BJ (cell line): ENCODE results near the gene TMCC3. TPM values are rescaled to one million over a fixed set of nuclear protein-coding genes. Genes with fewer than 3 reads are reported as not detected.

Source experiments
- CTCF ChIA-PET: fragments of 350-600 bp; formaldehyde crosslinking; extraction: SDS; loops from one replicate; lab custom pipeline; 2021; ENCODE audit warnings: antibody characterized with exemption, inconsistent platforms; lab: Yijun Ruan, JAX
- POLR2A ChIA-PET: fragments of 300-600 bp; sonication (Branson Sonifier 250); formaldehyde crosslinking; extraction: SDS; loops from one replicate; lab custom pipeline; 2021; ENCODE audit warnings: antibody characterized with exemption; lab: Charles Lee
- DNase-seq: peaks from one replicate; pipeline ENCODE4 v3.0.0-alpha.2; 2011; ENCODE audit warnings: low read depth
- H3K27me3 ChIP-seq: 2 replicates; pipeline ENCODE4 v1.6.0; 2011; ENCODE audit warnings: low read length; ENCODE audit not compliant: control insufficient read depth, insufficient read depth
- H3K36me3 ChIP-seq: 2 replicates; pipeline ENCODE4 v1.5.1; 2011; ENCODE audit warnings: low read length; ENCODE audit not compliant: control insufficient read depth, insufficient read depth
- H3K4me3 ChIP-seq: 2 replicates; pipeline ENCODE4 v1.5.1; 2011; ENCODE audit warnings: low read depth, mild to moderate bottlenecking, control low read depth, low read length
- CTCF ChIP-seq: IDR thresholded peaks from 2 replicates; pipeline ENCODE4 v1.5.1; 2011; ENCODE audit warnings: low read depth, mild to moderate bottlenecking, control low read depth, inconsistent platforms, low read length, moderate library complexity; ENCODE audit not compliant: insufficient read depth
- polyA plus RNA-seq: library from polyadenylated mRNA; depleted of rRNA; stranded (reverse); fragments of >200 nt; gene quantifications from 2 replicates; pipeline ENCODE4 v1.2.3, GENCODE V29; 2011

The TMCC3 gene
- polyA plus RNA-seq, 1 experiment: not detected

GRCh38 chr12:94634717-94635116, 15.6 kb downstream of the TMCC3 start:
- no peak for DNase-seq
- ChIA-PET POLR2A (no interaction called here), CTCF (no interaction called here)
- Histone ChIP-seq H3K4me3 (no peak overlapping the region), H3K36me3 (no peaks in the 10 kb centered on the region), H3K27me3 (no peaks in the 10 kb centered on the region)
- TF ChIP-seq CTCF: no peak

DNA sequence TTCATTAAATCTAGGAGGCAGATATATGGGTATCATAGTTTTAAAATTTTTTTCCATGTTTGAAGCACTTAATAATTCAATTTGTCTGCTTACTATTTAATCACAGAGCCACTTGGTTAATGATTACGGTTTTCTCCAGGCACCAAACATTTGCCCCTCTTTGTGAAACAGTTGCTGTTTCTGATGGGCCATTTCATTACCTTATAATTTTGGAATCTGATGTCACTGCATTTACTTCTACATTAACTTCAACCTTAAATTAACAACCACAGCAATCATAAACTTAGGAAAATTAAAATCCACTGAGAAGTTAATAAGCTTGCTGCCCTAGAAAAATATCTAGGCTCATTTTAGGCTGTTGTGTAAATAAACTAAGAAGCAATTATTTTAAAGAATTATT, 17.0 kb downstream of the TMCC3 start:
- DNase-seq: no peak
- no peak for TF ChIP-seq CTCF
- CTCF ChIA-PET: interaction anchor here (1.2 kb wide), 1 partner anchor 10 kb away, joined by 4 read pairs; no protein-coding TSS in a partner anchor
- H3K4me3 ChIP-seq: no peak overlapping the region
- H3K36me3 ChIP-seq: no peaks in the 10 kb centered on the region
- POLR2A ChIA-PET: no interaction called here
- no peaks in the 10 kb centered on the region for H3K27me3 ChIP-seq

DNA sequence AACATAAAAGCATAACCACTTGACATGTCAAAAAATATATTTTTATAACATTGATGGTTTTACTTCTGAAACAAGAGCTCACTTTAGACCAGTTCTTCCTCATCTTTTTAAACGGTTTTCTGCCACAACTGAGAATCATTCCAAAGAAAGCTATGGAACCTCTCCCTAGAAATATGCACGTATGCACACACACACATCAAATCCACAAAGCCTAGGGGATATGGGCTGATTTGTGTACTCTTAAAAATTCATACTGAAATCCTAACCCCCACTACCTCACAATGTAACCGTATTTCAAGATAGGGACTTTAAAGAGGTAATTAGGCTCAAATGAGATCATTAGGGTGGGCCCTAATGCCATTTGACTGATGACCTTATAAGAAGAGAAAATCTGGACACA, 19.3 kb downstream of the TMCC3 start:
- TF ChIP-seq CTCF: no peak
- POLR2A ChIA-PET: no interaction called here
- Histone ChIP-seq H3K4me3 (no peak overlapping the region), H3K36me3 (no peaks in the 10 kb centered on the region), H3K27me3 (no peaks in the 10 kb centered on the region)
- CTCF ChIA-PET: interaction anchor here (0.9 kb wide), 1 partner anchor 82 kb away, joined by 3 read pairs; no protein-coding TSS in a partner anchor
- DNase-seq: no peak

DNA sequence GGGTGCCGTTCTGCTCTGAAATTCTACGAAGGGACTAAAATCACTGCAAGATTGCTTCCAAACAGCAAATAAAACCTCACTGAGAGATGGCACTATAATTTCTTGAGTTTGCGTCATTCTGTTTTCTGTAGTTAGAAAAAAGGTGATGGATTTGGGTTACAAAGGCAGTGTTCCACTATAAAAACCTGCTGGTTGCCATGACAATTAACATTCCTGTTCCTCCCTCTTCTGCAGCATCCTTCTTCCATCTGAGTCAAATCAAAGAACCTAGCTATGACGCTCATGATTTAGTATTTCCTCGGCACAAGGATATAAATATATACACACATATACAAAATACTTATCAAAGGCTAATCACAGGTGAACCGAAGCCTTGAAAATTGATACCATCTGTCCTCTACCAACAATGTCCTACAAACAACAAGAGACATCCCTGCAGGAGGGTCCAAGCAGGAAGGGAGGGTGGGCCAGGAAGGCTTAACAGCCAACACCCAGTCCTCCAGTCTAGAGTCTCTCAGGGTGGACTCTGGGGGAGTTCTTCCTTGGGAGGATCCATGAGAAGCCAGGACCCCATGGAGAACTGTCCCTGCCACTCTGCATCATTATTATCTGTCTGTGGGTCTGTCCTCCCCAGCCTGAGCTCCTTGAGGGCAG, 21.4 kb downstream of the TMCC3 start:
- Histone ChIP-seq H3K36me3 (no peaks in the 10 kb centered on the region), H3K27me3 (no peaks in the 10 kb centered on the region), H3K4me3 (no peak overlapping the region)
- DNase-seq: no peak
- POLR2A ChIA-PET: no interaction called here
- CTCF ChIA-PET: interaction anchor here (0.7 kb wide), 1 partner anchor 265 kb away, joined by 3 read pairs; no protein-coding TSS in a partner anchor
- TF ChIP-seq CTCF: no peak

DNA sequence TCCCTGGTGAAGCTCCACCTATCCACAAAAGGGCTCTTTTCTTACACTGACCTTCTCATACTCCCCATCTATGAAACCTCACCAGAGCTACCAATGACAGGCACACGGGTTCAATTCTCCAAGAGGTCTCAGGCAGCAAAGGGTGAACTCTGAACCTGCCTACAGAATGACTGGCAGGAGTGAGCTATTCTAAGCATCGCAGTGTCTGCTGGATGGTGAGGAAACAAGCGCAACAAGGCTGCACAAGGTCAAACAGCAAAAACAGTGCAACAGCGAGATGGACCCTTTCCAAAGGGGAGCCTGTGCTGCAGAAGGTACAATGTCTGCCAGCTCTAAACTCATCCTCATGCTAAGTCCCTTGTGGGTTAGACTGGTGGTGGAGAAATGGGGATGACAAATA, 22.0 kb downstream of the TMCC3 start:
- Histone ChIP-seq H3K36me3 (no peaks in the 10 kb centered on the region), H3K4me3 (no peak overlapping the region), H3K27me3 (no peaks in the 10 kb centered on the region)
- DNase-seq: no peak
- POLR2A ChIA-PET: no interaction called here
- TF ChIP-seq CTCF: no peak
- CTCF ChIA-PET: no interaction called here
